ENCODE data around the gene BCL2.

- no peak for TF ChIP-seq CTCF (IDR thresholded peaks at IDR 0.05)
- no peak for TF ChIP-seq POLR2A (IDR thresholded peaks at IDR 0.05)
Observed at GRCh38 chr18:63202828-63203227, 116.7 kb downstream of the BCL2 start.
